Measurements from ENCODE around the gene TPCN1.

The TPCN1 gene

GRCh38 chr12:113302886-113303640, 81.8 kb downstream of the TPCN1 start:
- no peak for DNase-seq (ENCODE audit: low read depth, low spot score)

- DNase-seq (ENCODE audit: low read depth, low spot score), result no peak
Measured at GRCh38 chr12:113305281-113305856, 84.1 kb downstream of the TPCN1 start.

- DNase-seq (ENCODE audit: low read depth, low spot score), result no peak
Measured at GRCh38 chr12:113306382-113306781, 85.1 kb downstream of the TPCN1 start.

- no peak for DNase-seq (ENCODE audit: low read depth, low spot score)
Measured at GRCh38 chr12:113310489-113310888, 89.2 kb downstream of the TPCN1 start.

GRCh38 chr12:113314121-113314529, 92.9 kb downstream of the TPCN1 start:
- no peak for DNase-seq (ENCODE audit: low read depth, low spot score)

GRCh38 chr12:113315358-113315757, 94.1 kb downstream of the TPCN1 start:
- DNase-seq (ENCODE audit: low read depth, low spot score), result no peak

GRCh38 chr12:113316155-113316554, 94.9 kb downstream of the TPCN1 start:
- DNase-seq (ENCODE audit: low read depth, low spot score), result no peak

- no peak for DNase-seq (ENCODE audit: low read depth, low spot score)
Measured at GRCh38 chr12:113317122-113317521, 95.9 kb downstream of the TPCN1 start.

- no peak for DNase-seq (ENCODE audit: low read depth, low spot score)
Measured at GRCh38 chr12:113318046-113318656, 96.9 kb downstream of the TPCN1 start.

- DNase-seq (ENCODE audit: low read depth, low spot score), result no peak
Measured at GRCh38 chr12:113318900-113319628, 97.8 kb downstream of the TPCN1 start.

GRCh38 chr12:113320401-113320800, 99.1 kb downstream of the TPCN1 start:
- no peak for DNase-seq (ENCODE audit: low read depth, low spot score)

- DNase-seq (ENCODE audit: low read depth, low spot score), result no peak
Measured at GRCh38 chr12:113322343-113322742, 101.1 kb downstream of the TPCN1 start.

- DNase-seq (ENCODE audit: low read depth, low spot score), result no peak
Measured at GRCh38 chr12:113325916-113326315, 104.7 kb downstream of the TPCN1 start.

GRCh38 chr12:113326775-113327395, 105.6 kb downstream of the TPCN1 start:
- no peak for DNase-seq (ENCODE audit: low read depth, low spot score)

GRCh38 chr12:113328368-113328889, 107.2 kb downstream of the TPCN1 start:
- no peak for DNase-seq (ENCODE audit: low read depth, low spot score)

GRCh38 chr12:113329022-113329790, 107.9 kb downstream of the TPCN1 start:
- DNase-seq (ENCODE audit: low read depth, low spot score), result no peak

GRCh38 chr12:113329791-113330417, 108.6 kb downstream of the TPCN1 start:
- DNase-seq (ENCODE audit: low read depth, low spot score), result no peak

- DNase-seq (ENCODE audit: low read depth, low spot score), result no peak
Measured at GRCh38 chr12:113330505-113330904, 109.2 kb downstream of the TPCN1 start.

GRCh38 chr12:113332688-113333417, 111.6 kb downstream of the TPCN1 start:
- DNase-seq (ENCODE audit: low read depth, low spot score), result no peak

GRCh38 chr12:113333418-113333750, 112.1 kb downstream of the TPCN1 start:
- no peak for DNase-seq (ENCODE audit: low read depth, low spot score)
